Coronary artery (tissue), 2 donors: ENCODE measurements around the gene TSFM.

Experiments
- DNase-seq: peaks from one replicate; pipeline ENCODE4 v3.0.0-alpha.2; 2017; ENCODE audit warnings: low spot score
- H3K27ac ChIP-seq, 2 donors: fragments of 200-600 bp; sonication (generic); one replicate each; pipeline ENCODE4 v1.5.1; 2016 to 2019
- H3K4me3 ChIP-seq: fragments of 200-600 bp; sonication (generic); 2 replicates; pipeline ENCODE4 v1.5.1; 2016; ENCODE audit warnings: mild to moderate bottlenecking, moderate library complexity
- CTCF ChIP-seq: fragments of 200-600 bp; sonication (generic); IDR thresholded peaks from one replicate; pipeline ENCODE4 v1.5.1; 2019; ENCODE audit warnings: antibody characterized with exemption

The TSFM gene

DNA sequence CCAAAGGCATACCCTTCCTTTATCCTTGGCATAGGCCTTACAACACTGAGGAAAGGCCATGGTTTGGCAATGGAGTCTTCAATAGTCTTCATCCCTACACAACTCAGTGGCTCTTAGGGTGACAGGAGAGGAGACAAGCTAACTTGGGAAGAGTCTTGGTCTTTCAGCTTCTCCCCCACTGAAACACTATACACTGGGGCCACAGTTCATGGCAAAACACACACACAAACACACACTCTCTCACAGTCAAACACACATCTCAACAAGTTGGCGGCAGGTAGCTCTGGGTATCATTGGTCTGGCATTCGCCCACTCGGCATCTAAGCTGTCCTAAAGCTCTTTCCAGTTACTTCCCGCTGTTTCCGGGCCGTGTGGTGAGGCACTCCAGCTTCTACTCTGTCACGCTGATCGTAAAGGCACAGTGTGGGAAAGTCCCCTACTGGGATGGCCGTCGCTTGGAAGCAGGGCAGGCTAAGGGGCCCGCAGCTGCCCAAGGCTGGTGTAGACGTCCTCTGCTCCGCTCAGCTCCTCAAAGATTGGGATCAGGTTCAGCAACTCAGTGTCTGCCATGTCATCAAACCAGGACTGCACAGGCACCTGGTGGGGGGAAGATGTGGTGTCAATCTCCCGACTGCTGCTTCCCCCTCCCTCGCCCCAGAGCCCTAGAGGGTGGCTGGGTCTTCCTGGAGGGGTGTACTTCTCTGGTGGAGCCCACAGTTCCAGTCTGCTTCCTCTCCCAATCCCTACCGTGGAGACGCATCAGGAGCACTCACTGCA lies 40.7 kb downstream of the TSFM start:
- TF ChIP-seq CTCF, result no peak
- DNase-seq, result no peak
- Histone ChIP-seq H3K4me3 (no peak overlapping the region), H3K27ac (peak overlapping the region in 1 of 2 donors; percentile 7)

- no peak for TF ChIP-seq CTCF
- Histone ChIP-seq H3K27ac (peak overlapping the region in 1 of 2 donors; percentile 7), H3K4me3 (no peak overlapping the region)
- no peak for DNase-seq
These were observed 41.5 kb downstream of the TSFM start for GRCh38 chr12:57823908-57824640.

GRCh38 chr12:57825451-57825850 lies 42.9 kb downstream of the TSFM start:
- TF ChIP-seq CTCF, result no peak
- DNase-seq, result no peak
- H3K27ac ChIP-seq, result no peak overlapping the region
- no peak overlapping the region for H3K4me3 ChIP-seq

DNA sequence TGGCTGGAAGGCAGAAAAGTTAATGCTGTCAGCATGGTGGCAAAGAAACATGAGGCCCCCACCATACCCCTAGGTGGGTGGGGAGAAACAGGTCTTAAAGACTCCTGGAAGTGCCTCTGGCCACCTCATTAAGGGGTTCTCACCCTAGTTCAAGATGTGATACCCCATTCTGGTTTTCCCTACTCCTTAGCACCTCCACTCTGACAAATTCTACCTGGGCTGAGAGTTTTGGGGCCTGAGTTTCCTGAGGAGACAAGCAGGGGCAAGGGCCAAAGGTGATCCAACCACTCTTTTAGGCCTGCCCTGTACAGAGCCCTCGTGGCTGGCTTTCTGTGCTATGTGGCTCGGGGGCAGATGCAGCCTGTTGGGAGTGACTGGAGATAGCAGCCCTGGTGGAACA lies 43.8 kb downstream of the TSFM start:
- H3K27ac ChIP-seq, result peak overlapping the region in 1 of 2 donors; percentile 29
- TF ChIP-seq CTCF, result no peak

DNA sequence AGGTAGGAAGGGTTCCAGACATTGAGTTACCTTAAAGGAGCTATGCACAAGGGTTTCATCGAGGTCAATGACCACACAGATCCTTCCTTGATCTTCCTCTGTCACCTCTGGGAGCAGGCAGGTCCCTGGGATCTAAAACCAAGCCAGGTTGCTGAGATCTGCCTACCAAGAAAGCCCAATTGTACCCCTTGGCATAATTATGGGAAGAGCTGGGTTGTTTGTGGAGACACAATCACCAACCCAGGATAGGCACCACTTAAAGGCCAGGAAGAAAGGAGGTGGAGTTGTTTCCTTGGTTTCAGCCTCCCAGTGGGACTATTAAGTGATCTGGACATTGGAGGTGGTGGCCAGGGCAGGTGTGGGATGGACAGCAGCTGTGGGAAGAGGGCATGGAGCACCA lies 44.4 kb downstream of the TSFM start:
- no peak overlapping the region for H3K4me3 ChIP-seq
- TF ChIP-seq CTCF, result no peak
- H3K27ac ChIP-seq, result peak overlapping the region in 1 of 2 donors; percentile 29
- DNase-seq, result no peak

More for the DNA sequence above, 43.8 kb downstream of the TSFM start:
- no peak for DNase-seq
- no peak overlapping the region for H3K4me3 ChIP-seq

DNA sequence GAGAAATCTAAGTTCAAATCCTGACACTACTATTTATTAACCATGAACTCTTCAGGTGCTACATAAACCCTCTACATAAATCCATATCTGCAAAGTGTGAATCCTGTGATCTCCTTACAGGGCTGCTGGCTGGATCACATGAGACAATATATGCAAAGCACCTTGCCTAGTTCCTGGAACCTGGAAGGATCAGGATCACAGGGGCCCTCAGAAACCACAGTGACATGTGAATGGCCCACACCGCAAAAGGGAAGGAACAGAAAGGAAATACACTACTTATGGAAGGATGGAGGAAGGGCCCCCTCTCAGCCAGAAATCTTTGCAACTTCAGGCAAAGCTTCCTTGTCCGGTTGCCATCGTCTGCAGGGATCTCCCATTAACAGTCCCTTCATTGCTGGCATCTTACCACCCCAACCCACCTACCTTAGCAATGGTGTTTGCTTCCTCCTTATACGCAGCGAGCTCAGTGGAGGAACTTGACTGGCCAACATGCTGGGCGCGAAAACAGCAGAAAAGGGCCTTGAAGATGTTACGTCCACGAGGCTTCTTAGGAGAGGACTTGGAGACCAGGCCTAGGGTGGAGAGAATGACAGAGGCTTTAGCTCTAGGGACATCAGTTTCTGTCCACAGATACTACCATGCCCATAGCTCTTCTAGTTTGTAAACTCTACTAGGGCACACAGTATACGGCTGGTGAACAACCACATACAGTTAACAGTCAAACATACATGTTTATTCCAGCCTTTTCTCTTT lies 46.6 kb downstream of the TSFM start:
- no peak for DNase-seq
- Histone ChIP-seq H3K4me3 (peak overlapping the region; percentile 12), H3K27ac (peak overlapping the region in 1 of 2 donors; percentile 36)
- TF ChIP-seq CTCF, result no peak
